Thoracic aorta (tissue), 2 donors: ENCODE results near the gene FEM1B. TPM values are rescaled to one million over a fixed set of nuclear protein-coding genes. Genes with fewer than 3 reads are reported as not detected.

Experiments
- ATAC-seq: fragments of 150-250 bp; one replicate; pipeline ENCODE4 v1.8.0; 2017; ENCODE audit warnings: low read depth; ENCODE audit not compliant: insufficient number of reproducible peaks, low FRiP score
- DNase-seq: peaks from one replicate; pipeline ENCODE4 v3.0.0-alpha.2; 2020; ENCODE audit warnings: low spot score
- H3K27ac ChIP-seq, 2 donors: fragments of 200-600 bp; sonication (generic); 1 replicate in 1 of 2; 2 replicates in 1 of 2; pipeline ENCODE4 v1.5.1; 2016; ENCODE audit warnings: mild to moderate bottlenecking in 2 of 2, moderate library complexity in 2 of 2
- H3K27me3 ChIP-seq: fragments of 200-600 bp; sonication (generic); replicated peaks from 2 replicates; pipeline ENCODE4 v1.6.0; 2016; ENCODE audit warnings: mild to moderate bottlenecking; ENCODE audit not compliant: insufficient read depth
- H3K36me3 ChIP-seq: fragments of 200-600 bp; sonication (generic); one replicate; pipeline ENCODE4 v1.5.1; 2016
- H3K4me1 ChIP-seq, 2 donors: fragments of 200-600 bp; sonication (generic); 1 replicate in 1 of 2; 2 replicates in 1 of 2; pipeline versions ENCODE4 v1.5.1 to v1.6.0; 2016; ENCODE audit warnings: low read depth in 2 of 2, mild to moderate bottlenecking in 1 of 2; ENCODE audit not compliant: control insufficient read depth in 1 of 2
- H3K4me3 ChIP-seq: fragments of 200-600 bp; sonication (generic); 2 replicates; pipeline ENCODE4 v1.5.1; 2016; ENCODE audit warnings: mild to moderate bottlenecking
- H3K9me3 ChIP-seq: fragments of 200-600 bp; sonication (generic); 2 replicates; pipeline ENCODE4 v1.5.1; 2016
- total RNA-seq, 2 donors: library from RNA; depleted of rRNA; stranded (reverse); fragments of >200 nt; gene quantifications; one replicate each; pipeline versions ENCODE4 v1.1.0 to v1.2.3, GENCODE V29; 2016
- TF ChIP-seq, protein P1 (sequence below): fragments of 200-600 bp; sonication (generic); IDR thresholded peaks from one replicate; pipeline ENCODE4 v1.5.1; 2019; ENCODE audit warnings: antibody characterized with exemption

FEM1B gene
- total RNA-seq, 2 donors from 2014 or later: 31.1 to 56.2 TPM

DNA sequence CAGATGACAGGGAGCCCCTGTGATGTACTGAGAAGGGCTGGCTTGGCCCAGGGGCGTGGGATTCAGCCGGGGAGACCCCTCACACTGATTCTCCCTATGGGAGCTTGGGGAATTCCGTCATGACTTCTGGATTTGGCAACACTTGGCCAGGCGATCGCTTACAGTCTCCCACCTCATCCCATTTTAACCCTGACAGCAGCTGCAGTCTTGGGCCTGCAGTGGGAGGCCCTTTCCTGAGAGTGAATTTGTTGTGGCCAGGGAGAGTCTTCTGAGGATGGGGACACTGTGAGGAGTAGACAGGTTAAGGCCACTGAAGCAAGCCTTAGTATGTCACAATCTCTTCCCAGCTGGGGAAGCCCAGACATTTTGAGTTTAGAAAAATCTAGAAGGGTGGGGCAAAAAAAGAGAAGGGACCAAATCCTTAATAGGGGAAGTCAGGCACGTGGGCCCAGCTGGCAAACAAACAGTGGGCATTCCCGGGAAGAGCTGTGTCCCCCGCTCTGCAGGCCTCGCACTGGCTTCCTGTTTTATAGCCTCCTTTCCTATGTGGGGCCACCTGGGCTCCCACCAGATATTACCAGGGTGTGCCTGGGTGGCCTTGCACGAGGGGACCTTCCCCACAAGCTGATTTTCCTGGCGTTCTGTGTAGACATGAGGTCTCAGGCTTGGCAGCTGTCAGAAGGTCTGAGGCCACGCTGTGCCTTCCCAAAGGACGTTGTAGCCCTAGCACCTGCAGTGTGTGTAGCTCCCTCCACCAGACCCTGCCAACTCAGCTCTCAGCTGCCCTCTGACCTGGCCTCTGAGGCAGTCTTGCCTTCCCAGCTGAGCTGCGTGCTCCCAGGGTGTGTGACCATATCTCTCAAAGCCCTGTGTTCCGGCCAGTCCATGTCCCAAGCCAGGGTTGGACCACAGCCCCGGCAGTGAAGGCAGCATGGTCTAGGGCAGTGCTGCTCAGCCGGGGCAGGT lies 64.5 kb downstream of the FEM1B start:
- Histone ChIP-seq H3K27me3 (no peaks in the 10 kb centered on the region), H3K36me3 (peaks cover 20% of the 10 kb centered on the region), H3K27ac (peak overlapping the region; percentile 96 to 99), H3K4me1 (peaks cover 44 to 76% of the 10 kb centered on the region in 2 donors), H3K4me3 (no peak overlapping the region), H3K9me3 (no peaks in the 10 kb centered on the region)
- peak; percentile 3 for ATAC-seq
- TF ChIP-seq, protein P1, sequence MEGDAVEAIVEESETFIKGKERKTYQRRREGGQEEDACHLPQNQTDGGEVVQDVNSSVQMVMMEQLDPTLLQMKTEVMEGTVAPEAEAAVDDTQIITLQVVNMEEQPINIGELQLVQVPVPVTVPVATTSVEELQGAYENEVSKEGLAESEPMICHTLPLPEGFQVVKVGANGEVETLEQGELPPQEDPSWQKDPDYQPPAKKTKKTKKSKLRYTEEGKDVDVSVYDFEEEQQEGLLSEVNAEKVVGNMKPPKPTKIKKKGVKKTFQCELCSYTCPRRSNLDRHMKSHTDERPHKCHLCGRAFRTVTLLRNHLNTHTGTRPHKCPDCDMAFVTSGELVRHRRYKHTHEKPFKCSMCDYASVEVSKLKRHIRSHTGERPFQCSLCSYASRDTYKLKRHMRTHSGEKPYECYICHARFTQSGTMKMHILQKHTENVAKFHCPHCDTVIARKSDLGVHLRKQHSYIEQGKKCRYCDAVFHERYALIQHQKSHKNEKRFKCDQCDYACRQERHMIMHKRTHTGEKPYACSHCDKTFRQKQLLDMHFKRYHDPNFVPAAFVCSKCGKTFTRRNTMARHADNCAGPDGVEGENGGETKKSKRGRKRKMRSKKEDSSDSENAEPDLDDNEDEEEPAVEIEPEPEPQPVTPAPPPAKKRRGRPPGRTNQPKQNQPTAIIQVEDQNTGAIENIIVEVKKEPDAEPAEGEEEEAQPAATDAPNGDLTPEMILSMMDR: no peak
- no peak for DNase-seq

DNA sequence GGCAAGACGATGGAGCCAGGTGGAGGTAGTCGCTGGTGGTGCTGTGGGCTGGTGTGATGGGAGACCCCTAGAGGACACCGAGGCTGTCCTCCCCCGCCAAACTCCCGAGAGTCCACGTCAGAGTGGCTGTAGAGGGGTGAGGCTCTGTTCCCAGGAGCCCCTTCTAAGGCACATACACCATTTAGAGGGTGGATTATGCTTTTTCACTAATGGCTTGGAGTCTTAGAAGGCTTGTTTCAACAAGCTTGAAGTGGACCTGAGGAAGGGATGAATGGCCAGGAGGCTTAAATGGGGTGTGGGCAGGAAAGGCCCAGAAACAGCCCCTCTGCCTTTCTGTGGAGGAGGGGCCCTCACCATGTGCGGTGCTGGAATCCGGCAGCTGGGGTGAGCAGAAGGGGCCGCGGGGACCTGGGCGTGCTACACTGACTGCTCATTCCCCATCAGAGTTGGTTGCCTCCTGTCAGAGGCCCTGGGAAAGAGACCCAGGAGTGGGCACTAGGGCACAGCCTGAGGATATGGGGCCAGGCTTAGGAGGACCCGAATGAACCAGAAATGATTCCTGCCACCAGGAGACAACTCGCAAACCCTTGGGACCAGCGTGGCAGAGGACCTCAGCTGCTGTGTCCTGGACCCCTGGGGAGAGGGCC lies 66.2 kb downstream of the FEM1B start:
- peaks cover 26% of the 10 kb centered on the region for H3K36me3 ChIP-seq
- H3K4me3 ChIP-seq: no peak overlapping the region
- no peaks in the 10 kb centered on the region for H3K9me3 ChIP-seq
- TF ChIP-seq, protein P1: no peak
- DNase-seq (no peak), ATAC-seq (no peak)
- H3K4me1 ChIP-seq: peaks cover 38 to 76% of the 10 kb centered on the region in 2 donors
- H3K27ac ChIP-seq: peak overlapping the region; percentile 96 to 99
- no peaks in the 10 kb centered on the region for H3K27me3 ChIP-seq

DNA sequence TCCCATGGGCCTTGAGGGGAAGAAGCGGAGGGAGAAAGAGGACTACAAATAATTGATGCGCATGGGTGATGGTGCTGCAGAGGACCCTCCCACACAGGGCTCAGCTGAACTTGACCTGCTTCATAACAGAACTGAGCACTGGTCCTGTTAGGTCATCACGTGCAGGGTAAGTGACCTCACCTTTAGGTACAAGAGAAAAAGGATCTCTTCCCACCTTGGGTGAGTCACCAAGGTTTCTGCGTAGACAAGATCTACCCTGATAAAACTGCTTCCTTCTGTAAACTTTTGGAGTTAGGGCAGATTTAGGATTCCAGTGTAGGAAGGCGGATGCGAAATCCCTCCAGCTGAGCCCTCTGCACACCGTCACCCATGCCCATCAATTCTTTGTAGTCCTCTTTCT lies 67.1 kb downstream of the FEM1B start:
- peak overlapping the region; percentile 96 to 99 for H3K27ac ChIP-seq
- H3K27me3 ChIP-seq: no peaks in the 10 kb centered on the region
- no peak overlapping the region for H3K4me3 ChIP-seq
- H3K9me3 ChIP-seq: no peaks in the 10 kb centered on the region
- ATAC-seq (no peak), DNase-seq (no peak)
- peaks cover 39 to 76% of the 10 kb centered on the region in 2 donors for H3K4me1 ChIP-seq
- TF ChIP-seq, protein P1: no peak
- H3K36me3 ChIP-seq: peaks cover 26% of the 10 kb centered on the region

Other genes starting within 250 kb of the FEM1B start
- 10 to 100 TPM; 45.1 to 74.1 TPM for gene PIAS1, start 223.4 kb upstream of the FEM1B start, total RNA-seq
- gene CALML4, start 72.4 kb upstream of the FEM1B start, total RNA-seq: 1 to 10 TPM; 1.6 to 7.7 TPM
- 10 to 100 TPM; 18.5 to 22.9 TPM for gene CLN6, start 48.0 kb upstream of the FEM1B start, total RNA-seq
- 100 to 1,000 TPM; 246 to 360 TPM for gene ITGA11, start 154.4 kb downstream of the FEM1B start, total RNA-seq